Upper lobe of left lung (tissue), 4 donors: ENCODE data around the gene CFAP157.

Experiments
- CTCF ChIP-seq, 6 experiments: fragments of 450-650 bp in 4 of 6; fragments of 200-600 bp in 2 of 6; sonication (generic) in 2 of 6; IDR thresholded peaks; one replicate each; pipeline ENCODE4 v1.5.1; 2016 to 2019; ENCODE audit warnings: antibody characterized with exemption in 6 of 6
- POLR2AphosphoS5 ChIP-seq, 2 donors: sonication (generic); formaldehyde crosslinking; IDR thresholded peaks; one replicate each; pipeline ENCODE4 v1.5.1; 2017; ENCODE audit warnings: antibody characterized with exemption in 2 of 2

DNA sequence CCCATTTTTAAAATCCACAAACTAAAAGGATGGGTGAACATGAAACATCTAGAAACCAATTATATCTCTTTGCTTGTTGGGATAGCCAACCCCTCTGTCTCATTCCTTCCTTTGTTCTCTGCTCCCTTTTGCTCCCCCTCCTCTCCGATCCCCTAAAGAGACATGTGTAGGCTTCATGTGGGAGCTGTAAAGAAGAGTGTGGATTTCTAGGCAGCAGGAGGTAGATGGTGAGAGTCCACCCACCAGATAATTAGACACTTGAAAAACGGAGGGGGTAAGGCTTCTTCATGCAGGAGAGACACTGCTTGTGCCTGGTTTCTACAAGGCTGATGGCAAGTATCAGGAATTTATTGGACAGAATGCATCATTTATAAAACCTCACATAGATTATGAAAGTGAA, 27.3 kb upstream of the CFAP157 start:
- TF ChIP-seq CTCF (IDR thresholded peaks at IDR 0.05), result no peak
- no peak for TF ChIP-seq POLR2AphosphoS5 (IDR thresholded peaks at IDR 0.05)
